ENCODE results near the gene RAPGEF3.
A peak's percentile ranks its signal among the peaks of the same experiment; 100 is the strongest.

Gene RAPGEF3

DNA sequence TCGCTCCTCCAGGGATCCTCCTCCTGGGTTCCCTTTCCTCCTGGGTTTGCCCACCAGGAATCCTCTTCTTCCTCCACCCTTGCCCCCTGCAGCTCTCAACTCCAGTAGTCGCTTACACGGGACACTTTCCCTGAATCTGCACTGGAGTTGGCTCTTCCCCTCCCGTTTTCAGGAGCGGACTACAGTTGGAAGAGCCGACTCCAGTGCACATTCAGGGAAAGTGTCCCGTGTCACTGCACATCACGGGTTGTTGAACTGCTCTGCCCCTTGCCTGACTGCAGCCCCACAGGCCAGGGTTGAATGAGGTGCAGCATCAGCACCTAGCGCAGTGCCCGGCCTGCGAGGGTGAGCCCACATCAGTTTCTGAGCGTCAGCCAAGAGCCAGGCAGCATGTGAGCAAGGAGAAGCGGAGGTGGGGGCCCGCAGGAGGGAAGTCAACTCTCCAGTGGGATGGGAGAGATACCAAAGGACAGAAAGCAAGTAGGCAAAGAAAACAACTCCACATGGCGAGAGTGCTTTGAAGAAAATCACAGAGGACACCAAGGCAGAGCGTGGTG is 13.1 kb downstream of the RAPGEF3 start:
- no peaks in the 10 kb centered on the region for H3K79me2 ChIP-seq (ENCODE audit: insufficient read depth, low read length)
- peaks cover 4% of the 10 kb centered on the region; the same call in 1 of the 2 replicates for H3F3A ChIP-seq (ENCODE audit: low read depth)
- no peaks in the 10 kb centered on the region for H3K9me3 ChIP-seq (ENCODE audit: insufficient read depth, low read depth, low read length)
- no peak overlapping the region for H3K9ac ChIP-seq (ENCODE audit: low read depth, low read length, poor library complexity, severe bottlenecking)
- no peak overlapping the region for H3K4me3 ChIP-seq (ENCODE audit: low read length, poor library complexity, severe bottlenecking)
- H3K27me3 ChIP-seq (ENCODE audit: insufficient read depth, low read length, poor library complexity, severe bottlenecking): no peaks in the 10 kb centered on the region
- no peaks in the 10 kb centered on the region for H3K9me2 ChIP-seq (replicated peaks; ENCODE audit: low read depth, low read length)
- H3K4me2 ChIP-seq (ENCODE audit: low read depth, low read length, poor library complexity, severe bottlenecking): no peak overlapping the region
- peaks cover 16% of the 10 kb centered on the region for H3K4me1 ChIP-seq (ENCODE audit: insufficient read depth, low read length, poor library complexity, severe bottlenecking)
- H2AFZ ChIP-seq (ENCODE audit: low read length): no peak overlapping the region
- peaks cover 3% of the 10 kb centered on the region; the same call in 1 of the 2 replicates for H3K36me3 ChIP-seq (ENCODE audit: insufficient read depth, low read length)
- no peaks in the 10 kb centered on the region for H4K20me1 ChIP-seq (ENCODE audit: insufficient read depth, low read length, poor library complexity, severe bottlenecking)
- TF ChIP-seq EZH2phosphoT487 (IDR thresholded peaks at IDR 0.05; ENCODE audit: borderline replicate concordance): no peak
- TF ChIP-seq, protein P1, sequence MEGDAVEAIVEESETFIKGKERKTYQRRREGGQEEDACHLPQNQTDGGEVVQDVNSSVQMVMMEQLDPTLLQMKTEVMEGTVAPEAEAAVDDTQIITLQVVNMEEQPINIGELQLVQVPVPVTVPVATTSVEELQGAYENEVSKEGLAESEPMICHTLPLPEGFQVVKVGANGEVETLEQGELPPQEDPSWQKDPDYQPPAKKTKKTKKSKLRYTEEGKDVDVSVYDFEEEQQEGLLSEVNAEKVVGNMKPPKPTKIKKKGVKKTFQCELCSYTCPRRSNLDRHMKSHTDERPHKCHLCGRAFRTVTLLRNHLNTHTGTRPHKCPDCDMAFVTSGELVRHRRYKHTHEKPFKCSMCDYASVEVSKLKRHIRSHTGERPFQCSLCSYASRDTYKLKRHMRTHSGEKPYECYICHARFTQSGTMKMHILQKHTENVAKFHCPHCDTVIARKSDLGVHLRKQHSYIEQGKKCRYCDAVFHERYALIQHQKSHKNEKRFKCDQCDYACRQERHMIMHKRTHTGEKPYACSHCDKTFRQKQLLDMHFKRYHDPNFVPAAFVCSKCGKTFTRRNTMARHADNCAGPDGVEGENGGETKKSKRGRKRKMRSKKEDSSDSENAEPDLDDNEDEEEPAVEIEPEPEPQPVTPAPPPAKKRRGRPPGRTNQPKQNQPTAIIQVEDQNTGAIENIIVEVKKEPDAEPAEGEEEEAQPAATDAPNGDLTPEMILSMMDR (conservative IDR thresholded peaks at IDR 0.05; ENCODE audit: low read length): no peak

DNA sequence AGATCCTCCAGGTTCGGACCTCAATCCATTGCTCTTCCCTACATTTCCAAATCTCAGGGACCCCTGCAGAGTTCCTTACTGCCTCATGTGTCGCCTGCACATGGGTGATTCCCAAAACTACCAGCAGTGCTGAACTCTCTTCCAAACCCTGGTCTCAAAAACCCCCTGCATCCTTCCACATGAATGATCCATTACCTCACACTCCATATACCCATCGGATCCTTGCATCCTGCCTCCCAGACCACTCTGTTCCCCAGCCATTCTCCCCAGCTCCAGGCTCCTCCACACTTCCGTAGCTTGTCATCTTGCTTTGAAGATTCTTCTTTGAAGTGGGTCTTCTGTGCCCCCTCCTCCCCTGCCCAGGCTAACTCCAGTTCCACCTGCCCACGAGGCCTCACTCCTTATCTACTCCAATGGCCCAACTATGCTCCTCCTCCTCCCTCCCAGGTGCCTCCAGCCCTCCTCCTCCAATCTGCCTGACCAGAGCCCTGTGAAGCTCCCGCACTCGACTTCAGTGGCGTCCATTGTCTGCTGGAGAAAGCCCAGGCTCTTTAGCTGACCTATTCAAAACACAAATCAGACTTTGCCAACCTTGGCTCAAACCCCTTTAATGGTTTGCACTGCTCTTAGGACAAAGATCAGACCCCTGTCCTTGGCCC is 13.8 kb downstream of the RAPGEF3 start:
- peaks cover 22% of the 10 kb centered on the region for H3K4me1 ChIP-seq (ENCODE audit: insufficient read depth, low read length, poor library complexity, severe bottlenecking)
- peaks cover 4% of the 10 kb centered on the region; the same call in 1 of the 2 replicates for H3F3A ChIP-seq (ENCODE audit: low read depth)
- no peak for TF ChIP-seq EZH2phosphoT487 (IDR thresholded peaks at IDR 0.05; ENCODE audit: borderline replicate concordance)
- TF ChIP-seq, protein P1 (conservative IDR thresholded peaks at IDR 0.05; ENCODE audit: low read length): no peak

DNA sequence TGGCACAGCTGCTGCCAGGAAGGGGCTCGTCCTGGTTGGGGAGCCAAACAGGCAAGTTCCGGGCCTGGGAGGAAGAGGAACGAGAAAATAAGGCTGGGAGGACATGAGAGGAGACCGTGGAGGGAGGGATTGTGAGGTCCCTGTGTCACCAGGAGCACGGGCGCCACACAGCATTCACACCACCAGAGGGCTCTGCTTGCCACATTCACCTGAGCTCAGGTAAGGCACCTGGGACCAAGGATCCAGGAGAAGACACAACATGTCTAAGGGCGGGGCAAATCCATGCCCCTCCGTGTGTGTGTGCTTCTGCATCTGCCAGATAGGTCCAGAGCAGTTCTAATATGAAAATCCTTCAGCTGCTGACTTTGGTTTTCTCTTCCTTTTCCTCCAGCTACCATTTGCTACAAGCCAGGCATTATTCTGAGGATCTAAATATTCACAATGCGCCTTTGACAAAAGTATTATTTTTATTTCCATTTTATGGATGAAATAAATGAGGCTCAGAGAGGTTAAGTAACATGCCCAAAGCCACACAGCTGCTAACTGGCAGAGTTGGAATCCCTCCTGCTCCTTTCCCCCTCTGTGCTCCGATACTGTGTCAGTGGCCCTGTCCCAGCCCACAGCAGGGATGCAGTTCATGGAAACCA is 14.6 kb downstream of the RAPGEF3 start:
- no peaks in the 10 kb centered on the region for H3K9me3 ChIP-seq (ENCODE audit: insufficient read depth, low read depth, low read length)
- TF ChIP-seq EZH2phosphoT487 (IDR thresholded peaks at IDR 0.05; ENCODE audit: borderline replicate concordance): no peak
- TF ChIP-seq, protein P1 (conservative IDR thresholded peaks at IDR 0.05; ENCODE audit: low read length): peak; percentile 76

More for the DNA sequence above, 13.8 kb downstream of the RAPGEF3 start:
- H2AFZ ChIP-seq (ENCODE audit: low read length): no peak overlapping the region
- no peaks in the 10 kb centered on the region for H4K20me1 ChIP-seq (ENCODE audit: insufficient read depth, low read length, poor library complexity, severe bottlenecking)
- H3K27me3 ChIP-seq (ENCODE audit: insufficient read depth, low read length, poor library complexity, severe bottlenecking): no peaks in the 10 kb centered on the region
- H3K9ac ChIP-seq (ENCODE audit: low read depth, low read length, poor library complexity, severe bottlenecking): no peak overlapping the region
- H3K9me3 ChIP-seq (ENCODE audit: insufficient read depth, low read depth, low read length): no peaks in the 10 kb centered on the region
- no peak overlapping the region for H3K4me3 ChIP-seq (ENCODE audit: low read length, poor library complexity, severe bottlenecking)
- H3K79me2 ChIP-seq (ENCODE audit: insufficient read depth, low read length): peaks cover 3% of the 10 kb centered on the region; the same call in 1 of the 2 replicates
- peaks cover 3% of the 10 kb centered on the region; the same call in 1 of the 2 replicates for H3K36me3 ChIP-seq (ENCODE audit: insufficient read depth, low read length)
- no peak overlapping the region for H3K4me2 ChIP-seq (ENCODE audit: low read depth, low read length, poor library complexity, severe bottlenecking)
- no peaks in the 10 kb centered on the region for H3K9me2 ChIP-seq (replicated peaks; ENCODE audit: low read depth, low read length)

More for the DNA sequence above, 14.6 kb downstream of the RAPGEF3 start:
- Histone ChIP-seq H3K4me3 (ENCODE audit: low read length, poor library complexity, severe bottlenecking) (no peak overlapping the region), H3K9me2 (replicated peaks; ENCODE audit: low read depth, low read length) (no peaks in the 10 kb centered on the region), H3K27me3 (ENCODE audit: insufficient read depth, low read length, poor library complexity, severe bottlenecking) (no peaks in the 10 kb centered on the region), H3K4me2 (ENCODE audit: low read depth, low read length, poor library complexity, severe bottlenecking) (no peak overlapping the region), H3F3A (ENCODE audit: low read depth) (peaks cover 4% of the 10 kb centered on the region; the same call in 1 of the 2 replicates), H3K4me1 (ENCODE audit: insufficient read depth, low read length, poor library complexity, severe bottlenecking) (peaks cover 30% of the 10 kb centered on the region), H3K36me3 (ENCODE audit: insufficient read depth, low read length) (peaks cover 3% of the 10 kb centered on the region; the same call in 1 of the 2 replicates), H3K79me2 (ENCODE audit: insufficient read depth, low read length) (peaks cover 3% of the 10 kb centered on the region; the same call in 1 of the 2 replicates), H4K20me1 (ENCODE audit: insufficient read depth, low read length, poor library complexity, severe bottlenecking) (no peaks in the 10 kb centered on the region), H3K9ac (ENCODE audit: low read depth, low read length, poor library complexity, severe bottlenecking) (no peak overlapping the region), H2AFZ (ENCODE audit: low read length) (no peak overlapping the region)
